Mucosa of gallbladder (tissue), 1 donor: ENCODE measurements around the gene ST6GALNAC5. TPM values are rescaled to one million over a fixed set of nuclear protein-coding genes. Genes with fewer than 3 reads are reported as not detected.
"Not testable (repeated sequence)": the region's sequence is repeated elsewhere in the genome, so short reads cannot be mapped to it uniquely, and the experiment has no call there.

Source experiments
- DNase-seq: peaks from one replicate; pipeline ENCODE4 v3.0.0-alpha.2; 2020; ENCODE audit warnings: low spot score
- total RNA-seq: library from RNA; stranded (reverse); gene quantifications from one replicate; pipeline ENCODE4 v1.2.1, GENCODE V29; 2021
- donor health status: DM: no; HTN: no; CAD: no.

ST6GALNAC5 gene
- total RNA-seq, 1 donor from 2014 or later = 65.9 TPM

GRCh38 chr1:76939050-76939816, 72.0 kb downstream of the ST6GALNAC5 start:
- DNase-seq = no peak

DNA sequence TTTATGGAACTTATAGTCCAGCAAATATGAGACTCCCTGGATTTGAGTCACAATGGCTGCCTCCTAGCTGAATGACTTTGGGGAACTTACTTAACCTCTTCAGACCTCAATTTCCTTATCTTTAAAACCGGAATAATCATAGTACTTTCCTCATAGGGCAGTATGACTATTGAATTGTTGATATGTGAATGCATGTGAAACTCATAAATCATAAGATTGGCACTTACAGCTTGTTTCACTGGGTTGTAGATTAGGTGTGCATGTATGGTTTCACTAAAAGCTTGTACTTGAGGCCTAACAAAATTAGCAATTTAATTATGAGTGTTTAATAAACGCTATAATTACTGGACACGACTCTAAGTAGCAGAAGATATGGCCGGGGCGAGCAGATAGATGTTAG, 72.5 kb downstream of the ST6GALNAC5 start:
- DNase-seq = no peak

- DNase-seq = no peak
Measured at GRCh38 chr1:76940571-76941335, 73.5 kb downstream of the ST6GALNAC5 start.

GRCh38 chr1:76942549-76942948, 75.3 kb downstream of the ST6GALNAC5 start:
- no peak for DNase-seq

DNA sequence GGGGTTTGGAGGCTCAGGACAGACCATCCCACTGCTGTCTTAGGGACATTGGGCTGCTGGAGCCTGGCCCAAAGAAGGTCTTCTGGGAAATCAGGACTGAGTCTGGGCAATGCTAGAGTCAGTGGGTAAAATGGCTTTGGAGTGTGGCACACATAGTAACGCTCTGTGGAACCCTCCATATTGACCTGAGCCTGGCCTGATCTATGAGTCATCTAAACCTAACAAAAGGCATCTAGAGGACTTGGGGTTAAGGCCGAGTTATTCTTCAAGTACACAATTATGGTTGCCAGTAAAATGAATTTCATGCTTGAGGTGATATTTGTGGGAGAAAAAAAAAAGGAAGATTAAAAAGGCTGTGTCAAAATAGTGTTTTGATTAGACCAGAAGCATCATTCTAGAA, 77.7 kb downstream of the ST6GALNAC5 start:
- no peak for DNase-seq

DNA sequence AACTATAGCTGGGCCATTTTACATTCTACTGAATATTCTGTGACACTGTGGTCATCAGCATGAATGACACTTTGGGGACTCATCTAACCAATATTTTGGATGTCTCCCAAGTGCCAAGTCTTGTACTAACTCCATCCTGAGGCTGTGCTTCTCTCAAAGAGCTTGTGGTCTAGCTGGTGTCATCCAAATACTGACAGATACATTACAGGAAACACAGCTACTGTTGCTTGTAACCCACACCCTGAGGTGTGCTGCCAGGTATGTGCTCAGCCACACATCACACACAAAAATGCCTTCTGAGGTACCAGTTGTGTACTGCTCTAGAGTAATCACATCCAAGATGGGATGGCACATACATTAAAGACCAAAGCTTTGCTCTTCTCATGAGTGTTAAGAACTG, 81.6 kb downstream of the ST6GALNAC5 start:
- no peak for DNase-seq

GRCh38 chr1:76949503-76949902, 82.2 kb downstream of the ST6GALNAC5 start:
- no peak for DNase-seq

DNA sequence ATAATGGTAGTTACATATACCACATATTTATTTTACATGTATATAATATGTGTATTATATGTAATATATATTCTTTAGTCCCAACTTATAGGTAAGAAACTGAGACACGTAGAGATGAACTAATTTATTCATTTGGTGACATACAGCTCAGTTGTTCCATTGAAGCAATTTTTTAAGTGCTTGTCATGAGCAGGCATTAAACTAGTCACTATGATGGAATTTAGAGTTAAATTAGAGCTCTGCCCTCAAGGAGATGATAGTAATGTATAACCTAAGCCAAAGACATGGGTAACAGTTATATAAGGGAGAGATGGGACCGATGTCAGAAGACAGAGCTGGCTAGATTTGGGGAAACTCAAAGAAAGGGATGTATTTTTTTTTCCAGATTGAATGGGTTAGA, 83.0 kb downstream of the ST6GALNAC5 start:
- no peak for DNase-seq

DNA sequence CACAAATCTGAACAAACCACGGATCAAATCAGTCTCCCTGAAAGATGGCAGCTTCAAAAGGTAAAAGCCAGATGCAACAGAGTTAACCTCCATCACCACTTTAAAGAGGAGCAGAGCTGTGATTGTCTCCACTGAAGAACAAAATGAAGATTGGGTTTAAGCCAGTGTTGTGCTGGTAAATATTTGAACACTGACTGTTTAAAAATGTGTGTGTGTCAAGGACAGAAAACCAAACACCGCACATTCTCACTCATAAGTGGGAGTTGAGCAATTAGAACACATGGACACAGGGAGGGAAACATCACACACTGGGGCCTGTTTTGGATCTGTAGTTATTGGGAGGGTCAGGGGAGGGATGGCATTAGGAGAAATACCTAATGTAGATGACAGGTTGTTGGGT, 83.9 kb downstream of the ST6GALNAC5 start:
- DNase-seq = no peak

DNA sequence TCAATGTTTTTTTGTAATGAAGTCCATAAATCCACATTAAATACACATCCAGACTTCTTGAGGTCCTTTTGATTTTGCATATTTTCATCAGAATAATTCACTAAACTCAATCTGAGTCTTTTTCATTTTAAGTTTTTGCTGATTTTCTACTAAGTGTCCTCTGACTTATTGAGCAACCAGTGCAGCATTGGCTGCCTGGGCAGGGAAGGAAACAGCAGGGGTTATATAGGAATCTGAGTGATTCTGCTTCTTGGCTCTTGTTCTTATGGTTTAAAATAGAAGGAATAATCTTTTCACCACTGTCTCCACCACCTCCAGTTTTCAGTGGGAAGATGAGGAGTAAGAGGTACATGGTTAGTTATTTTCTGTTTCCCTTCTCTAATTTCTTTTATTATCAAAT, 88.4 kb downstream of the ST6GALNAC5 start:
- DNase-seq = no peak

DNA sequence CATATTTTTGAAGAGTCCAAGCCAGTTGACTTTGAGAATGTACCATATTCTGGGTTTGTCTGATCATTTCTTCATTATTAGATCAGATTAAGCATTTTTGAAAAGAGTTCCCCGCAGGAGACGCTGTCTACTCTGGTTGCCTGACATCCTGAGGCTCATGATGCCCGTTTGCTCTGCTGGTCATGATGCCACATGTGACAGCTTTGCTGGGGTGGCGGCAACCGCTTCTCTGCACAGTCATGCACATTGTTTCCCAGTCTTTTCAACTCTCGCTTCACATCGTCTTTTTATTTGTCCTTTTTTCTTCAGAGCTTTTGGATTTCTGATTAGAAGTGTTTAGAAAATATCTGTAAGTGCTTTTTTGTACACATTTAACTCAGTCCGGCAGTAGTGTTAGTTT, 90.7 kb downstream of the ST6GALNAC5 start:
- no peak for DNase-seq

DNA sequence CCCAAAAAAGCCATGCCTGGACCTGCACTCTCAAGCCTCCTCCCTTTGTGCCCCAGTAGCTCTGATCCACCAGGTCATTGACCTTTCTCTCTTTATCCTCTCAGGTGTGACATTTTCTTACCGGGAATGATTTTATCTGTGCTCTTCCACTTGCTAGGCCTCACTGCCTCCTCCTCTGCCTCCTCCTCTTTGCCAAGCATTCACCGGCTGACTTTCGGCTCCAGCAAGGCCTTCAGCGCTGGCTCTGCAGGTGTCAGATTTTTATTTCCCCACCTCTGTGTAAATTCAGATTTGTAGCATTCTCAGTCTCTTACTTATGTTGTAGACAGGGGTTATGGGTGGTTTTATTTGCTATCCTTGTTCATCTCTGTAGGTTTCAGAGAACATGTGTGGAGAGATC, 91.5 kb downstream of the ST6GALNAC5 start:
- DNase-seq = no peak

DNA sequence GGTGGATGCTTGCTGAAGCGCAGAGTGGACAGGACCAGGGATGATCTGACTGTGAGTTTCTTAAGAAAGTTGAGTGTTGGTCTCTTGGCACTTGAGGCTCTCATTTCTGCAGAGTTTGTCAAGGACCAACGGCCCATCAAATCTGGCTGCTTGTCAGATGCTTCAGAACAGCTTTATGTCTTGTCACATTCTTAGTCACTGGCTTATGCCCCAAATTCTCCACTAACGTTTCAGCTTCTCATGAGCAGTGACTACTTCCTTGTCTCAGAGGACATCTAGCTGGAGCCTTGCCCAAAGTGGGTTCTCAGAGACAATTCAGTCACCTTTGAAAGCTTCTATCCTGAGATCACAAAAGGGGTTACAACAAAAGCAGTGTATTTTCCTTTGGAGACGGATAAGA, 92.3 kb downstream of the ST6GALNAC5 start:
- DNase-seq = no peak

GRCh38 chr1:76961181-76961819, 94.0 kb downstream of the ST6GALNAC5 start:
- DNase-seq = no peak

GRCh38 chr1:76961820-76962207, 94.5 kb downstream of the ST6GALNAC5 start:
- DNase-seq = no peak

DNA sequence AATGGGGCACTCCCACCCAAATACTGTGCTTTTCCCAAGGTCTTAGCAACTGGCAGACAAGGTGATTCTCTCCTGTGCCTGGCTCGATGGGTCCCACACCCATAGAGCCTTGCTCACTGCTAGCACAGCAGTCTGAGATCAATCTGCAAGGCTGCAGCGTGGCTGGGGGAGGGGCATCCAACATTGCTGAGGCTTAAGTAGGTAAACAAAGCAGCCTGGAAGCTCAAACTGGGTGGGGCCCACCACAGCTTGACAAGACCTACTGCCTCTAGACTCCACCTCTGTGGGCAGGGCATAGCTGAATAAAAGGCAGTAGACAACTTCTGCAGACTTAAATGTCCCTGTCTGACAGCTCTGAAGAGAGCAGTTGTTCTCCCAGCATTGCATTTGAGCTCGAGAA, 114.0 kb downstream of the ST6GALNAC5 start:
- DNase-seq = not testable (repeated sequence)

GRCh38 chr1:76989976-76990375, 122.7 kb downstream of the ST6GALNAC5 start:
- no peak for DNase-seq

GRCh38 chr1:76993036-76993435, 125.8 kb downstream of the ST6GALNAC5 start:
- no peak for DNase-seq

DNA sequence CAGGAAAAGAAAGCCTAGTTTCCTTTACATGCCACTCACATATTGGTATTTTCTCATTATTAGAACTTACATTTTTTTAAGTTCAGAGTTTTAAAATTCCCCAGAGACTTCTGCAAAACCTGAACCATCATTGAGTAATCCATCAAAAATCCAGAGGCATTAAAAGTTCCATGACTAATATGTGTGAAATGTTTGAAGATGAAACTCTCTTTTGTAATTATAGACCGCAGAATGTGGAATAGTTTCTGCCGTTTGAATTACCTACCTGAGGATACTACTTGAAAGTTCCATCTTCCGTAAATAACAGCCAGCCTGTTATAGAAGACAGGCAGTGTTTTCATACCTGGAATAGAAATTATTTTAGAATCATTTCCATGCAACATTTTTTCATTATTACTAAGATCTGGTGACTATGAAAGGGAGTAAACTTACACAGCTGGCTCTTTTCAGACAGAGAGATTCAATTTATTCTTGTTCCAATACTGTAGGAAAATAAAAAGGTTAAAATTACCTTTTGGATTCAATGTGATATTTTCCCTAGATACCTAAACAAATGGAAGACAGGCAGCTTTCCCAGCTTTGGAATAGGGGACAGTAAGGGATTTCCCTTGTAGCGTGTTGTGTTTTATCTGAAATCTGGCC, 131.4 kb downstream of the ST6GALNAC5 start:
- DNase-seq = no peak

- DNase-seq = no peak
Measured at GRCh38 chr1:77007675-77008074, 140.4 kb downstream of the ST6GALNAC5 start.

DNA sequence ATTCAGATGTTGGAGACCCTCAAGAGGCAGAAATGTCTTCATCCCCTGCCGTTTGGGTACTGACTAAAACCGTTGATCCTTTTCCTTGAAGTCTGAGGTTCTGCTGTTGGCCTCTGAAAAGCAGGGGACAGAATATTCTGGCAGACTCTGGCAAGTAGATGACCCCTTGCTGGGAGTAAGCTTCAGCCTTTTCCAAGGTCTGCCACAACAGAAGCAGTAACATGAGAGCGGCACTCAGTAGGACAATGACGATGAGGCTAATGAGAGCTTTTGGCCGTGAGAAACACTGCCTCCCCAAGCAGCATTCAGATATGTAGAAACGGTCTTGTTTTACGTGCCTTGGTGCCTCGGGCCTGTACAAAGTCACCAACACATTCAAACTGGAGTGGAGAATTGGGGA, 143.7 kb downstream of the ST6GALNAC5 start:
- no peak for DNase-seq

DNA sequence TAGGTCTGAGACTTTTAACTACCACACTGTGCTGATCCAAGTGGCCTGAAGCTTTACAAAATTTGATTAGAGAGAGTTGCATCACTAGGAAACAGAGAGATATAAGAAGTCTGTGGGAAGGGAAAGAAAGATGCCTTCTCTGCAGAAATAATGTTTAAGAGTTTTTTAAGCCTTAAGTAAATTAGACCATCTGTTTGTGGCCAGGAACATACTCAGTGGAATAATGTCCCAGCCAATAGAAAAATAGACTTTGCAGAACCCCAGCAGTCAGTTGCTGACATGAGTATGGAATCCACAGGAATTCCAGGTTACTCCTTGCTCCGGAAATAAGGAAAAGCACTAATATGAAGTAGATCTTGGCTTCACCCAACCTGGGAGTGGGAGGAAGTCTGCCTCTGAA, 144.8 kb downstream of the ST6GALNAC5 start:
- no peak for DNase-seq
